GM12891 (cell line): Measurements from ENCODE around the gene BTBD1.

Experiments
- POLR2A ChIP-seq: IDR thresholded peaks from 2 replicates; pipeline ENCODE4 v1.6.1; 2011; ENCODE audit warnings: low read depth, low read length, control low read depth
- POLR2AphosphoS5 ChIP-seq: IDR thresholded peaks from 2 replicates; pipeline ENCODE4 v1.6.1; 2011; ENCODE audit warnings: low read depth, low read length, control low read depth

- TF ChIP-seq POLR2A (no peak), POLR2AphosphoS5 (no peak)
These were observed 94.1 kb downstream of the BTBD1 start for GRCh38 chr15:82972990-82973389.
